ENCODE data around the gene CPLANE2. TPM values are rescaled to one million over a fixed set of nuclear protein-coding genes. Genes with fewer than 3 reads are reported as not detected.
A peak's percentile ranks its signal among the peaks of the same experiment; 100 is the strongest.

CPLANE2 gene
- total RNA-seq, 1 experiment from 2014 or later: 5.0 TPM

- H3K4me3 Mint-ChIP-seq: peak overlapping the region; percentile 80
- ChIA-PET CTCF (interaction anchor here (1.0 to 2.6 kb wide), 4 partner anchors 9 to 31 kb away, joined by 3 to 13 read pairs (median 8); no protein-coding TSS in a partner anchor), POLR2A (interaction anchor here (1.3 kb wide), 1 partner anchor 30 kb away, joined by 5 read pairs; no protein-coding TSS in a partner anchor)
- no peak overlapping the region for H3K27ac Mint-ChIP-seq
- H3K9me3 Mint-ChIP-seq: no peaks in the 10 kb centered on the region
- peaks cover 13% of the 10 kb centered on the region for H3K4me1 Mint-ChIP-seq
- no peaks in the 10 kb centered on the region for H3K36me3 Mint-ChIP-seq
- TF ChIP-seq E2F4 (CRISPR knock-in tag; IDR thresholded peaks at IDR 0.05; ENCODE audit: borderline replicate concordance, low read depth) (no peak), E2F5 (CRISPR knock-in tag; IDR thresholded peaks at IDR 0.05) (no peak), TEAD1 (CRISPR knock-in tag; IDR thresholded peaks at IDR 0.05) (no peak), USF1 (CRISPR knock-in tag; IDR thresholded peaks at IDR 0.05) (no peak), SMAD3 (CRISPR knock-in tag; IDR thresholded peaks at IDR 0.05; ENCODE audit: borderline replicate concordance) (no peak), NR1H2 (CRISPR knock-in tag; IDR thresholded peaks at IDR 0.05) (no peak), ZNF263 (CRISPR knock-in tag; IDR thresholded peaks at IDR 0.05; ENCODE audit: low read depth) (no peak), TP53 (CRISPR knock-in tag; IDR thresholded peaks at IDR 0.05) (no peak), JUN (CRISPR knock-in tag; IDR thresholded peaks at IDR 0.05) (no peak), ARID4B (CRISPR knock-in tag; IDR thresholded peaks at IDR 0.05; ENCODE audit: borderline replicate concordance) (no peak), NFE2L1 (CRISPR knock-in tag; IDR thresholded peaks at IDR 0.05) (no peak), FOXJ3 (CRISPR knock-in tag; IDR thresholded peaks at IDR 0.05; ENCODE audit: borderline replicate concordance) (no peak), MYBL2 (CRISPR knock-in tag; IDR thresholded peaks at IDR 0.05) (no peak), PRDM15 (CRISPR knock-in tag; IDR thresholded peaks at IDR 0.05) (no peak), OVOL2 (CRISPR knock-in tag; IDR thresholded peaks at IDR 0.05; ENCODE audit: borderline replicate concordance) (no peak), ZNF396 (CRISPR knock-in tag; IDR thresholded peaks at IDR 0.05; ENCODE audit: borderline replicate concordance) (no peak), ZNF512 (CRISPR knock-in tag; IDR thresholded peaks at IDR 0.05; ENCODE audit: borderline replicate concordance) (no peak), ZMAT4 (CRISPR knock-in tag; IDR thresholded peaks at IDR 0.05) (no peak), CBFB (CRISPR knock-in tag; IDR thresholded peaks at IDR 0.05; ENCODE audit: low read depth) (no peak)
- no peaks in the 10 kb centered on the region; the same call in 1 of the 2 replicates for H3K27me3 Mint-ChIP-seq (ENCODE audit: low read depth)
- peak; percentile 59 for ATAC-seq
- DNase-seq (ENCODE audit: low spot score): no peak
Measured at GRCh38 chr1:16235944-16236510, 956 bp downstream of the CPLANE2 start.

Data from WTC11 (cell line).